WTC11 (cell line): Measurements from ENCODE around the gene AMBP.

Source experiments
- ARID4B ChIP-seq: sonication (generic); formaldehyde crosslinking; IDR thresholded peaks from 2 replicates; pipeline ENCODE4 v1.8.0; 2023; ENCODE audit warnings: missing genetic modification reagents, mild to moderate bottlenecking, borderline replicate concordance
- FOXJ3 ChIP-seq: sonication (generic); formaldehyde crosslinking; IDR thresholded peaks from 2 replicates; pipeline ENCODE4 v1.9.0; 2021; ENCODE audit warnings: missing genetic modification reagents, mild to moderate bottlenecking, borderline replicate concordance
- ZNF512 ChIP-seq: sonication (generic); formaldehyde crosslinking; IDR thresholded peaks from 2 replicates; pipeline ENCODE4 v1.8.1; 2022; ENCODE audit warnings: missing genetic modification reagents, borderline replicate concordance
- TF ChIP-seq, protein P1 (sequence below): sonication (generic); formaldehyde crosslinking; IDR thresholded peaks from 2 replicates; pipeline ENCODE4 v1.8.0; 2022; ENCODE audit warnings: mild to moderate bottlenecking, missing genetic modification reagents
- TF ChIP-seq, protein P2 (sequence below): fragments of 200-600 bp; IDR thresholded peaks from 2 replicates; pipeline ENCODE4 v1.8.0; 2022; ENCODE audit warnings: antibody characterized with exemption

DNA sequence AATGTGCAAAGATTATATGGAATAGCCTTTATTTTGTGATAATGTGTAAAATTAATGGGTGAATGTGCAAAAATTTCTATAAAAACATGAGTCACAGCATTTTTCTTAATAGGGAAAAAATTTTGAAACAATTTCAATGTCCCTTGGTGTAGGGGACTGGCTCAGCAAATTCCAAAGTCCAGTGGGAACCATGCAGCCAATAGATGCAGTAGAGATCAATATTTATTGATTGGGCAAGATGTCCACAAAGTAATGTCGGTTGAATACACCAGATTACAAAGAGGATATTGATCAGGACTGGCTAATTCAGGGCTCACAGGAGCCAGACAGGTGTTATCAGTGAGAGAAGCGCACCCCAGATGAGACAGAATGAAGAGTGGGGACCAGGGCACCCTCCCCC lies 62.5 kb downstream of the AMBP start:
- TF ChIP-seq, protein P1, sequence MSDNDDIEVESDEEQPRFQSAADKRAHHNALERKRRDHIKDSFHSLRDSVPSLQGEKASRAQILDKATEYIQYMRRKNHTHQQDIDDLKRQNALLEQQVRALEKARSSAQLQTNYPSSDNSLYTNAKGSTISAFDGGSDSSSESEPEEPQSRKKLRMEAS (CRISPR knock-in tag), result no peak
- TF ChIP-seq ZNF512 (CRISPR knock-in tag) (no peak), ARID4B (CRISPR knock-in tag) (no peak), FOXJ3 (CRISPR knock-in tag) (no peak)
- TF ChIP-seq, protein P2, sequence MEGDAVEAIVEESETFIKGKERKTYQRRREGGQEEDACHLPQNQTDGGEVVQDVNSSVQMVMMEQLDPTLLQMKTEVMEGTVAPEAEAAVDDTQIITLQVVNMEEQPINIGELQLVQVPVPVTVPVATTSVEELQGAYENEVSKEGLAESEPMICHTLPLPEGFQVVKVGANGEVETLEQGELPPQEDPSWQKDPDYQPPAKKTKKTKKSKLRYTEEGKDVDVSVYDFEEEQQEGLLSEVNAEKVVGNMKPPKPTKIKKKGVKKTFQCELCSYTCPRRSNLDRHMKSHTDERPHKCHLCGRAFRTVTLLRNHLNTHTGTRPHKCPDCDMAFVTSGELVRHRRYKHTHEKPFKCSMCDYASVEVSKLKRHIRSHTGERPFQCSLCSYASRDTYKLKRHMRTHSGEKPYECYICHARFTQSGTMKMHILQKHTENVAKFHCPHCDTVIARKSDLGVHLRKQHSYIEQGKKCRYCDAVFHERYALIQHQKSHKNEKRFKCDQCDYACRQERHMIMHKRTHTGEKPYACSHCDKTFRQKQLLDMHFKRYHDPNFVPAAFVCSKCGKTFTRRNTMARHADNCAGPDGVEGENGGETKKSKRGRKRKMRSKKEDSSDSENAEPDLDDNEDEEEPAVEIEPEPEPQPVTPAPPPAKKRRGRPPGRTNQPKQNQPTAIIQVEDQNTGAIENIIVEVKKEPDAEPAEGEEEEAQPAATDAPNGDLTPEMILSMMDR, result no peak
